LNCaP clone FGC (cell line): Measurements from ENCODE around the gene SMAD7.

Experiments used
- DNase-seq: peaks from one replicate; pipeline ENCODE4 v3.0.0-alpha.2; 2011; ENCODE audit warnings: low read depth
- H3K4me3 ChIP-seq: 2 replicates; pipeline ENCODE4 v1.5.1; 2011; ENCODE audit warnings: mild to moderate bottlenecking, low read depth, low read length, control low read depth
- TF ChIP-seq, protein P1 (sequence below): IDR thresholded peaks from 2 replicates; pipeline ENCODE4 v1.5.1; 2012; ENCODE audit warnings: mild to moderate bottlenecking; ENCODE audit not compliant: control insufficient read depth, insufficient read depth; ENCODE audit errors: extremely low read depth

The SMAD7 gene

DNA sequence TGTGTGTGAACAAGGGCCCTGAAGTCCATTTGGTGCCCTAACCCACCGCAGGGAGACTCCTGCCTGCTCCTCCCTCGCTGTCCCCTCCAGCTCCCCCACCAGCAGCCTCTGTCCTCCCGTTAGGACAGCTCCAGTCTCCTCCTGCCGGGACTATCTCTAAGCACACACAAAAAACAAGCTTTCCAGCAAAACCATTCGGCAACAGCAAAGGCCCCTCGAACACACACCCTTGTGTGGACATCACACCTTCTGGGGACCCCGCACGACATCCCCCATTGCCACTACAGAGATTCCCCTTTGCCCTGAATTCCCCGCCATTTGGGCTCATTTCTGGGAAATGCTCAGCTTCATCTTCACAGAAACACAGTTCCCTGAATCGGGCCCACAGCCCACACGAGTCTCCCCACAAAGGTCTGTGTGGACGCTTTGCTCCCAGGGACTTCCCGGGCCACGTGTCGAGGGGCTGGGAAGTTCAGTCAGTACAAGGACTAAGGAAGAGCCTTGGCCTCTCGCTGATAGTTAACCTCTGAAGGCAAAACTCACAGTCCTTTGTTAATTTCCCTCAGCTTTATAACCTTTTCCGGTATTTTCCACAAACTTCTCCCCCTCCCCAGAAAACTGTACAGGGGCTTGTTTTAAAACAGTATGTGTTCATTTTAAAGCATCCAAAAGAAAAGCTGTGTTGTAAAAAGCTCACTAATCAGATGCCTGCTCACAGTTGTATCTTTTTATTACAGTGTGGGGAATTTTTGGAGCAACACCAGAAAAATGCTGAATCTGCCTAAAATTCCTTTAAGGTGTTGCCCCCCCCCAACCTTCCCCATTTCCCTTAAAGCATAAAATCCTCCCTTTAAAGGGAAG is 25.9 kb downstream of the SMAD7 start:
- DNase-seq = no peak
- H3K4me3 ChIP-seq = no peak overlapping the region

DNA sequence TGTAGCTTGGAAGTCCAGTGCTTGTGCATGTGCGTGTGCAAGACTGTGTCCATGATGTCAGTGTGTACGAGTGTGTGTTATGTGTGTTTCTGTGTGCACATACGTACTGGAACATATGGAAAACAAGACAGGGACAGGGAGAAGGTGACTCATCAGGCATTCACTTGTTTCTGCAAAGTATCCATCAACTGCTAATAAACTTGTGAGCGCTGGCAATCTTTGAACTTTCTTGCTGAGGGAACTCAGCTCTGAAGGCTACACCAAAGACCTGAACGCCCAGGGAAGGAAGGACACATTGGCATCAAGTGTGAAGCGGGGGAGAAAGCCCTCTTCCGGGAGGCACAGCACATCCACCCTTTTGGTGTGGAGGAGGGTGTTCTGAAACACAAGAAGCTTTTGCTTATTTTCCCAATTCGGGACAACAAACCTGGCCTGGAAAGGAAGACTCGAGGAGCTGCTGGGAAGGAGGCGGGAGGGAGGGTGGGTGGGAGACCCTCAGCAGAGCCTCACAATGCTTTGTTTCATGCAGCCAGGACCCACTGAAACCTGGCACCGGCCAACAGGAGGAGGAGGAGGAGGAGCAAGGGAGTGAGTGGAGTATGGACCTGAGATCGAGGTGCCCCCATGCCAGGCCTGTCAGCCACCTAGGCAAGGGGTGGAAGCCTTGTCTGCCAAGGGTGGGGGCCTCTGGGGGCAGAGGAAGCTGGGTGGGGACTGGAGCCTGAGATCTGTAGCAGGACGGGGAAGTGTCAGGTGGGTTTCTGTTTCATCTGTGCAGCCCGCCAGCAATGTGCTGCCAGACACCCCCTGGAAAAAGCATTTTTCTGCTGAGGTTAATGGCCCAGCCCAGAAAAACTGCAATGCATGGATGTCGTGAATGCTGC is 26.8 kb downstream of the SMAD7 start:
- no peak overlapping the region for H3K4me3 ChIP-seq
- TF ChIP-seq, protein P1, sequence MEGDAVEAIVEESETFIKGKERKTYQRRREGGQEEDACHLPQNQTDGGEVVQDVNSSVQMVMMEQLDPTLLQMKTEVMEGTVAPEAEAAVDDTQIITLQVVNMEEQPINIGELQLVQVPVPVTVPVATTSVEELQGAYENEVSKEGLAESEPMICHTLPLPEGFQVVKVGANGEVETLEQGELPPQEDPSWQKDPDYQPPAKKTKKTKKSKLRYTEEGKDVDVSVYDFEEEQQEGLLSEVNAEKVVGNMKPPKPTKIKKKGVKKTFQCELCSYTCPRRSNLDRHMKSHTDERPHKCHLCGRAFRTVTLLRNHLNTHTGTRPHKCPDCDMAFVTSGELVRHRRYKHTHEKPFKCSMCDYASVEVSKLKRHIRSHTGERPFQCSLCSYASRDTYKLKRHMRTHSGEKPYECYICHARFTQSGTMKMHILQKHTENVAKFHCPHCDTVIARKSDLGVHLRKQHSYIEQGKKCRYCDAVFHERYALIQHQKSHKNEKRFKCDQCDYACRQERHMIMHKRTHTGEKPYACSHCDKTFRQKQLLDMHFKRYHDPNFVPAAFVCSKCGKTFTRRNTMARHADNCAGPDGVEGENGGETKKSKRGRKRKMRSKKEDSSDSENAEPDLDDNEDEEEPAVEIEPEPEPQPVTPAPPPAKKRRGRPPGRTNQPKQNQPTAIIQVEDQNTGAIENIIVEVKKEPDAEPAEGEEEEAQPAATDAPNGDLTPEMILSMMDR = no peak
- no peak for DNase-seq

More for the DNA sequence above, 25.9 kb downstream of the SMAD7 start:
- TF ChIP-seq, protein P1 = no peak

- DNase-seq = no peak
- TF ChIP-seq, protein P1 = no peak
- H3K4me3 ChIP-seq = no peak overlapping the region
Observed at GRCh38 chr18:48922801-48923730, 27.7 kb downstream of the SMAD7 start.

- DNase-seq = no peak
- H3K4me3 ChIP-seq = no peak overlapping the region
- TF ChIP-seq, protein P1 = no peak
Observed at GRCh38 chr18:48922226-48922800, 28.5 kb downstream of the SMAD7 start.

GRCh38 chr18:48921305-48922225 is 29.2 kb downstream of the SMAD7 start:
- no peak for DNase-seq
- no peak overlapping the region for H3K4me3 ChIP-seq
- TF ChIP-seq, protein P1 = no peak
